Motor neuron (in vitro differentiated cells): Measurements from ENCODE around the gene LRP8. TPM values are rescaled to one million over a fixed set of nuclear protein-coding genes. Genes with fewer than 3 reads are reported as not detected.

Source experiments
- ATAC-seq, 8 experiments: fragments of 200-7000 bp; cut with Tn5 transposase; replicated peaks in 6 of 8; 2 replicates each; pipeline ENCODE4 v1.8.0; 2021; ENCODE audit warnings: mild to moderate bottlenecking in 8 of 8, moderate library complexity in 8 of 8
- H3K27ac ChIP-seq, 2 donors: fragments of 250-450 bp; sonication (Bioruptor Pico); 2 replicates each; pipeline ENCODE4 v1.9.0; 2021; ENCODE audit warnings: antibody characterized with exemption in 2 of 2, mild to moderate bottlenecking in 2 of 2, moderate library complexity in 1 of 2
- H3K4me1 ChIP-seq, 2 donors: fragments of 250-450 bp; sonication (Bioruptor Pico); replicated peaks in 1 of 2; 2 replicates each; pipeline ENCODE4 v1.6.1; 2021; ENCODE audit warnings: antibody characterized with exemption in 2 of 2, mild to moderate bottlenecking in 2 of 2, moderate library complexity in 1 of 2
- H3K4me3 ChIP-seq, 5 donors: fragments of 250-450 bp; sonication (Bioruptor Pico); 2 replicates each; pipeline ENCODE4 v1.9.0; 2021; ENCODE audit warnings: antibody characterized with exemption in 5 of 5, mild to moderate bottlenecking in 5 of 5, moderate library complexity in 4 of 5
- WGBS, 10 experiments: fragments of 450-650 bp; shearing (Covaris generic); methylation state at CpG; one replicate each; pipeline ENCODE4 v1.0.0; 2022; 5-methylcytosine and 5-hydroxymethylcytosine counted together
- in situ Hi-C, 9 experiments: fragments of 400-800 bp; cut with MboI; loops; one replicate each; pipeline ENCODE4 v1.15.0; 2021; ENCODE audit warnings: low sequenced_read_pairs in 9 of 9, low pct_unique_long_range_greater_than_20kb in 2 of 9; ENCODE audit not compliant: unreplicated experiment in 9 of 9
- total RNA-seq, 8 experiments: library from RNA; unstranded; fragments of 300-600 nt; gene quantifications; 2 replicates each; pipeline versions ENCODE4 v1.2.3 to v1.2.4, GENCODE V29; 2022

LRP8 gene
- total RNA-seq, 8 experiments from 2014 or later = 2.8 to 44.0 (median 26.7) TPM

- ATAC-seq = no peak
- 60 to 100% (median 98%) methylated on average over 1 to 9 of the region's 11 CpGs; no CpG with 5 or more reads in 5 of the 10 experiments for WGBS, 10 experiments
- in situ Hi-C loops = no loop called here
- no peaks in the 10 kb centered on the region for H3K4me1 ChIP-seq
- no peak overlapping the region for H3K27ac ChIP-seq
- H3K4me3 ChIP-seq = no peak overlapping the region
These were observed 63.8 kb downstream of the LRP8 start for GRCh38 chr1:53264048-53264447.

GRCh38 chr1:53262000-53262399 is 65.9 kb downstream of the LRP8 start:
- Histone ChIP-seq H3K4me1 (no peaks in the 10 kb centered on the region), H3K4me3 (no peak overlapping the region), H3K27ac (no peak overlapping the region)
- in situ Hi-C loops = no loop called here
- WGBS, 10 experiments = 90 to 100% (median 100%) methylated on average over 1 to 3 of the region's 3 CpGs; no CpG with 5 or more reads in 3 of the 10 experiments
- no peak for ATAC-seq

GRCh38 chr1:53260631-53261247 is 67.1 kb downstream of the LRP8 start:
- Histone ChIP-seq H3K4me3 (no peak overlapping the region), H3K27ac (no peak overlapping the region), H3K4me1 (no peaks in the 10 kb centered on the region)
- WGBS, 10 experiments = 79 to 100% (median 100%) methylated on average over 1 to 4 of the region's 4 CpGs; no CpG with 5 or more reads in 5 of the 10 experiments
- no peak for ATAC-seq
- in situ Hi-C loops = no loop called here

- ATAC-seq = no peak
- in situ Hi-C loops = no loop called here
- Histone ChIP-seq H3K27ac (no peak overlapping the region), H3K4me3 (no peak overlapping the region), H3K4me1 (no peaks in the 10 kb centered on the region)
- WGBS, 10 experiments = 80 to 100% (median 96%) methylated on average over 1 to 2 of the region's 2 CpGs; no CpG with 5 or more reads in 3 of the 10 experiments
These were observed 67.9 kb downstream of the LRP8 start for GRCh38 chr1:53259932-53260331.

GRCh38 chr1:53258216-53258615 is 69.7 kb downstream of the LRP8 start:
- no peak for ATAC-seq
- Histone ChIP-seq H3K27ac (no peak overlapping the region), H3K4me1 (no peaks in the 10 kb centered on the region), H3K4me3 (no peak overlapping the region)
- WGBS, 10 experiments = 22 to 86% (median 75%) methylated on average over 1 of the region's 1 CpG; no CpG with 5 or more reads in 6 of the 10 experiments
- in situ Hi-C loops = no loop called here

GRCh38 chr1:53257454-53258081 is 70.3 kb downstream of the LRP8 start:
- WGBS, 10 experiments = 79 to 100% (median 88%) methylated on average over 2 to 5 of the region's 5 CpGs
- ATAC-seq = peak in 1 of 8 experiments; percentile 51
- Histone ChIP-seq H3K4me3 (no peak overlapping the region), H3K27ac (no peak overlapping the region), H3K4me1 (no peaks in the 10 kb centered on the region)
- in situ Hi-C loops = no loop called here

- Histone ChIP-seq H3K4me1 (no peaks in the 10 kb centered on the region), H3K27ac (no peak overlapping the region), H3K4me3 (no peak overlapping the region)
- WGBS, 10 experiments = 81 to 100% (median 96%) methylated on average over 1 to 9 of the region's 11 CpGs; no CpG with 5 or more reads in 2 of the 10 experiments
- in situ Hi-C loops = no loop called here
- ATAC-seq = peak in 1 of 8 experiments; percentile 17
These were observed 71.1 kb downstream of the LRP8 start for GRCh38 chr1:53256511-53257453.

- 80 to 100% (median 100%) methylated on average over 1 to 4 of the region's 4 CpGs; no CpG with 5 or more reads in 4 of the 10 experiments for WGBS, 10 experiments
- H3K27ac ChIP-seq = no peak overlapping the region
- in situ Hi-C loops = no loop called here
- peaks cover 0 to 4% of the 10 kb centered on the region in 2 donors for H3K4me1 ChIP-seq
- no peak overlapping the region for H3K4me3 ChIP-seq
- no peak for ATAC-seq
These were observed 72.8 kb downstream of the LRP8 start for GRCh38 chr1:53255031-53255430.

GRCh38 chr1:53254011-53254640 is 73.7 kb downstream of the LRP8 start:
- ATAC-seq = peak in 1 of 8 experiments; percentile 53
- in situ Hi-C loops = no loop called here
- H3K4me1 ChIP-seq = peaks cover 0 to 11% of the 10 kb centered on the region in 2 donors
- H3K27ac ChIP-seq = no peak overlapping the region
- no peak overlapping the region for H3K4me3 ChIP-seq
- 58 to 100% (median 88%) methylated on average over 1 to 4 of the region's 4 CpGs for WGBS, 10 experiments

GRCh38 chr1:53250325-53250724 is 77.5 kb downstream of the LRP8 start:
- no peak for ATAC-seq
- 67 to 100% (median 80%) methylated on average over 1 to 4 of the region's 4 CpGs; no CpG with 5 or more reads in 3 of the 10 experiments for WGBS, 10 experiments
- Histone ChIP-seq H3K4me1 (peaks cover 0 to 11% of the 10 kb centered on the region in 2 donors), H3K4me3 (no peak overlapping the region), H3K27ac (no peak overlapping the region)
- in situ Hi-C loops = no loop called here

- Histone ChIP-seq H3K4me1 (peaks cover 0 to 11% of the 10 kb centered on the region in 2 donors), H3K4me3 (no peak overlapping the region), H3K27ac (no peak overlapping the region)
- in situ Hi-C loops = no loop called here
- WGBS, 10 experiments = 31 to 100% (median 60%) methylated on average over 1 to 3 of the region's 3 CpGs; no CpG with 5 or more reads in 1 of the 10 experiments
- peak in 5 of 8 experiments; percentile 38 to 97 (median 63) for ATAC-seq
These were observed 78.2 kb downstream of the LRP8 start for GRCh38 chr1:53249706-53250105.

- ATAC-seq = peak in 1 of 8 experiments; percentile 54
- Histone ChIP-seq H3K27ac (no peak overlapping the region), H3K4me1 (peaks cover 0 to 11% of the 10 kb centered on the region in 2 donors), H3K4me3 (no peak overlapping the region)
- in situ Hi-C loops = no loop called here
- WGBS, 10 experiments = 67 to 100% (median 82%) methylated on average over 1 to 4 of the region's 4 CpGs; no CpG with 5 or more reads in 3 of the 10 experiments
These were observed 81.4 kb downstream of the LRP8 start for GRCh38 chr1:53246261-53247134.
